ENCODE measurements around the gene SMTN.

SMTN gene

DNA sequence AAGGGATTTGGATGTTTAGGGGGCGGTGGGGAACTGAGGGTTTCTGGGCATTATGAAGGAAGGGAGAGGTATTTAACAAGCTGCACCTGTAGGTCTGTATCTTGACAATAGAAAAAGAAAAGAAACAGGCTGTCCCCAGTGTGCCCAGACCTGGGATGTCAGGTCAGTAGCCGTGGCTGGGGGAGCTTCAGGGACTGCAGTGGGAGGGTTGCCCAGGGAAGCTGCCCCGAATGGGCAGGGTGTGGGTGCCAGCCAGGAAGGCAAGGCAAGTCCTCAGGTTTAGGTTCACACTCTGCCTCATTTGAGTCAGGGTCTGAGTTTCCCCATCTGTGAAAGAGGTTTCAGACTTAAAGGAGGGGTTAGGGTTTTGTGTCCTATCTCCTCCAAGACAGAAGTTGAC, 43.2 kb downstream of the SMTN start:
- H3K27ac ChIP-seq, result no peak overlapping the region
- TF ChIP-seq, protein P1, sequence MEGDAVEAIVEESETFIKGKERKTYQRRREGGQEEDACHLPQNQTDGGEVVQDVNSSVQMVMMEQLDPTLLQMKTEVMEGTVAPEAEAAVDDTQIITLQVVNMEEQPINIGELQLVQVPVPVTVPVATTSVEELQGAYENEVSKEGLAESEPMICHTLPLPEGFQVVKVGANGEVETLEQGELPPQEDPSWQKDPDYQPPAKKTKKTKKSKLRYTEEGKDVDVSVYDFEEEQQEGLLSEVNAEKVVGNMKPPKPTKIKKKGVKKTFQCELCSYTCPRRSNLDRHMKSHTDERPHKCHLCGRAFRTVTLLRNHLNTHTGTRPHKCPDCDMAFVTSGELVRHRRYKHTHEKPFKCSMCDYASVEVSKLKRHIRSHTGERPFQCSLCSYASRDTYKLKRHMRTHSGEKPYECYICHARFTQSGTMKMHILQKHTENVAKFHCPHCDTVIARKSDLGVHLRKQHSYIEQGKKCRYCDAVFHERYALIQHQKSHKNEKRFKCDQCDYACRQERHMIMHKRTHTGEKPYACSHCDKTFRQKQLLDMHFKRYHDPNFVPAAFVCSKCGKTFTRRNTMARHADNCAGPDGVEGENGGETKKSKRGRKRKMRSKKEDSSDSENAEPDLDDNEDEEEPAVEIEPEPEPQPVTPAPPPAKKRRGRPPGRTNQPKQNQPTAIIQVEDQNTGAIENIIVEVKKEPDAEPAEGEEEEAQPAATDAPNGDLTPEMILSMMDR (conservative IDR thresholded peaks at IDR 0.05), result no peak

DNA sequence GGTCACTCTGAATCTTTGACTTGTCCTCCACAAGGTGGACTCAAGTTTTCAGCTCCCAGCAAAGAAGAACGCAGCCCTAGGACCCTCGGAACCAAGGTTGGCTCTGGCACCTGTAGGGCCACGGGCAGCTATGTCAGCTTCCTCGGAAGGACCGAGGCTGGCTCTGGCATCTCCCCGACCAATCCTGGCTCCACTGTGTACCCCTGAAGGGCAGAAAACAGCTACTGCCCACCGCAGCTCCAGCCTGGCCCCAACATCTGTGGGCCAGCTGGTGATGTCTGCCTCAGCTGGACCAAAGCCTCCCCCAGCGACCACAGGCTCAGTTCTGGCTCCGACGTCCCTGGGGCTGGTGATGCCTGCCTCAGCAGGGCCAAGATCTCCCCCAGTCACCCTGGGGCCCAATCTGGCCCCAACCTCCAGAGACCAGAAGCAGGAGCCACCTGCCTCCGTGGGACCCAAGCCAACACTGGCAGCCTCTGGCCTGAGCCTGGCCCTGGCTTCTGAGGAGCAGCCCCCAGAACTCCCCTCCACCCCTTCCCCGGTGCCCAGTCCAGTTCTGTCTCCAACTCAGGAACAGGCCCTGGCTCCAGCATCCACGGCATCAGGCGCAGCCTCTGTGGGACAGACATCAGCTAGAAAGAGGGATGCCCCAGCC, 43.8 kb downstream of the SMTN start:
- TF ChIP-seq, protein P1 (conservative IDR thresholded peaks at IDR 0.05), result no peak
- no peak overlapping the region for H3K27ac ChIP-seq

- TF ChIP-seq, protein P1 (conservative IDR thresholded peaks at IDR 0.05), result no peak
- no peak overlapping the region for H3K27ac ChIP-seq
Observed at GRCh38 chr22:31125521-31126117, 44.5 kb downstream of the SMTN start.

DNA sequence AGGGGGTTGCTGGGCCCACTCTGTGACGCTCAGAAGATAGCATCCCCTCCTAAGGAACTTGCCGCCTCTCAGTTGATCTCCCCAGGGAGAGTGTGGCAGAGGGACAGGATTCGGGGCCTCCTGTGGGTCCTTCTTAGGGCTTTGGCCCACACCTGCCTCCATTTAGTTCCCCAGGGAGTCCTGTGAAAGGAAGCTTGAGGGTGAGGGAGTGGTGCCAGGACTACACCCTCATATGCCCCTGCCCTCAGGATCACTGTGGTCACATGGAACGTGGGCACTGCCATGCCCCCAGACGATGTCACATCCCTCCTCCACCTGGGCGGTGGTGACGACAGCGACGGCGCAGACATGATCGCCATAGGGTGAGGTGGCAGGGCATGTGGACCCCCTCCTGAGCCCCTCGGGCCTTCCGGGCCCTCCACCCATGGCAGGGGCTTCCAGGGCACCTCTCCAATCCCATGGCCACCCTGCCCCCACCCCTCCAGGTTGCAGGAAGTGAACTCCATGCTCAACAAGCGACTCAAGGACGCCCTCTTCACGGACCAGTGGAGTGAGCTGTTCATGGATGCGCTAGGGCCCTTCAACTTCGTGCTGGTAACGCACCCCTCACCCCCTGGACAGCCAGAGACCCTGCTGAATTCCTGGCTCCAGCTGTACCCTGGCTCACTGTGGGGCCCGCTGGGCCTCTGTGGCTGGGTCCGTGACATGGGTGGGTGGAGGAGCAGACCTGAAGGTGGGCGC, 45.2 kb downstream of the SMTN start:
- no peak overlapping the region for H3K27ac ChIP-seq
- TF ChIP-seq, protein P1 (conservative IDR thresholded peaks at IDR 0.05), result no peak

- TF ChIP-seq, protein P1 (conservative IDR thresholded peaks at IDR 0.05), result no peak
- H3K27ac ChIP-seq, result no peak overlapping the region
Observed at GRCh38 chr22:31126869-31127175, 45.7 kb downstream of the SMTN start.

GRCh38 chr22:31127181-31127772, 46.2 kb downstream of the SMTN start:
- H3K27ac ChIP-seq, result no peak overlapping the region
- TF ChIP-seq, protein P1 (conservative IDR thresholded peaks at IDR 0.05), result no peak

DNA sequence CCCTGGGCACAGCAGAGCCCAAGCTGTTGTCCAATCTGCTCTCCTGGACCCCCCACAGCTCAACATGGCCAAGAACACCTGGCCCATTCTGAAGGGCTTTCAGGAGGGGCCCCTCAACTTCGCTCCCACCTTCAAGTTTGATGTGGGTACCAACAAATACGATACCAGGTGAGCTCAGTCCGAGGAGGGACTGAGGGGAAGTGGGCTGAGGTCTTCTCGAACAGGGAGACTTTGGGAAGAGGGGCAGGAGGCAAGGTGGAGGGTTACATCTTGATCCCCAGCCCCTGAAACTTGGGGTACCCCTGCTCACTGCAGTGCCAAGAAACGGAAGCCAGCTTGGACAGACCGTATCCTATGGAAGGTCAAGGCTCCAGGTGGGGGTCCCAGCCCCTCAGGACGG, 47.0 kb downstream of the SMTN start:
- TF ChIP-seq, protein P1 (conservative IDR thresholded peaks at IDR 0.05), result no peak
- H3K27ac ChIP-seq, result no peak overlapping the region
